Stimulated activated CD4-positive, alpha-beta T cell treated with anti-CD3 and anti-CD28 coated beads, TNF-alpha, amount 100 ng/mL, for 4 hours (primary cell): Measurements from ENCODE around the gene FAM234A.

Experiments
- DNase-seq, 3 experiments: peaks; one replicate each; pipeline ENCODE4 v3.0.0-alpha.2; 2020; ENCODE audit warnings: low read depth in 3 of 3

Gene FAM234A

DNA sequence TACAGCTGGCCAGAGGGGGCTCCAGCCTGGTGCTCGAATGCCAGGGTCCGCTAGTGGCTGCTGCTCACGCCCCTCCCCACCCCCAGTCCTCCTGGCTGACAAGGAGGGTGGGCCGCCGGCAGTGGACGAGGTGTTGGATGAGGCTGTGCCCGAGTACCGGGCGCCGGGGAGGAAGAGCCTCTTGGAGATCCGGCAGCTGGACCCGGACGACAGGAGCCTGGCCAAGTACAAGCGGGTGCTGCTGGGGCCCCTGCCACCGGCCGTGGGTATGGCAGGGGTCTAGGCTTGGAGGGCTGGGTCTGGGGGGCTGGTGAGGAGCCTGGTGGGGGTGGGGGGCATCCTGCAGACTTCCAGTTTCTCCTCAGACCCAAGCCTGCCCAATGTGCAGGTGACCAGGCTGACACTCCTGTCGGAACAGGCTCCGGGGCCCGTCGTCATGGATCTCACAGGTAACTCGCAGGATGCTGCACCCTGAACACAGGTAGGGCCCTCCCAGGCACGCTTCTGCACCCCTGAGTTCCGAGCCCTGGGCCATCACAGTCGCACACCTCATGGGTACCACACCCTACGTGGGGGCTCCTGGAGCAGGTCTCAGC, 47.1 kb downstream of the FAM234A start:
- DNase-seq: no peak

DNA sequence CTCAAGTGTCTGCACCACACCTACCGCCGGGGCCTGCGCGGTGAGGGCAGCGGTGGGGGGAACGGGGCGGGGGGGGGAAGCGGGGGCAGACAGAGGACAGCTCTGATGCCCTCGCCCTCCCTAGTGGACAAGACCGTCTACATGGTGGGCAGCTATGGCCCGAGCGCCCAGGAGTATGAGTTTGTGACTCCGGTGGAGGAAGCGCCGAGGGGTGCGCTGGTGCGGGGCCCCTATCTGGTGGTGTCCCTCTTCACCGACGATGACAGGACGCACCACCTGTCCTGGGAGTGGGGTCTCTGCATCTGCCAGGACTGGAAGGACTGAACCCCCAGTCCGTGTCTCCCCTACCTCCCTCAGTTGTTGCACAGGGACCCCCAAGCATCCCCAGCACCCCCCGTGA, 47.9 kb downstream of the FAM234A start:
- DNase-seq: no peak

DNA sequence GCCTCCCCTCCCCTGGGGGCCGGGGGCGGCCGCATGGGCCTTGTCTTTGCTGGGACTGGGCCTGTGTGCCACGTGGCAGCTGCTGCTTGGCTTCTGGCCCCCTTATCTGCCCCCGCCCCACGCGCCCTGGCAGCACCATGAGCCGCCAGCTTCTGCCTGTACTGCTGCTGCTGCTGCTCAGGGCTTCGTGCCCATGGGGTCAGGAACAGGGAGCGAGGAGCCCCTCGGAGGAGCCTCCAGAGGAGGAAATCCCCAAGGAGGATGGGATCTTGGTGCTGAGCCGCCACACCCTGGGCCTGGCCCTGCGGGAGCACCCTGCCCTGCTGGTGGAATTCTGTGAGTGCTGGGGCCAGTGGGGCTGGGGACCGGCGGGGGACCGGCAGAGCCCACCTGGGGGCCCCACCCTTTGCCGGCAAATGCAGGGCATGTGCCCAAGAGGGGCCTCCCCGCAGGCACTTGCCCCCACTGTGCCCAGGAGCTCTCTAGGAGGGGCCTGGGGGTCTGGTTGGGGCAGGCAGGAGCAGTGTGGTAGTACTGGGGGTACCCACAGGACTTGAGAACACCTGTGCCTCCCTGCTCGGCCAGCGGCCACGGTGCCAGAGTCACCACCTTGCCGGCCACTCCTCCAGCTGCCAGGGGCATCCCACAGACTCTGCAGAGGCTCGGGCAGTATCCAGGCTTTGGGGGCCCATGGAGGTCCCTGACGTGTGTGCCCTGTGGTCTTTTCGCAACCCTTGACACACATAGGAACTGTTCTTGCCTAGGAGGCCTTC, 48.6 kb downstream of the FAM234A start, which contains the start of gene PDIA2:
PDIA2 (plus strand) TSS at position 132 of the 773 bp plus-strand sequence; CDS start at position 138, 6 bp downstream.
- no peak for DNase-seq

DNA sequence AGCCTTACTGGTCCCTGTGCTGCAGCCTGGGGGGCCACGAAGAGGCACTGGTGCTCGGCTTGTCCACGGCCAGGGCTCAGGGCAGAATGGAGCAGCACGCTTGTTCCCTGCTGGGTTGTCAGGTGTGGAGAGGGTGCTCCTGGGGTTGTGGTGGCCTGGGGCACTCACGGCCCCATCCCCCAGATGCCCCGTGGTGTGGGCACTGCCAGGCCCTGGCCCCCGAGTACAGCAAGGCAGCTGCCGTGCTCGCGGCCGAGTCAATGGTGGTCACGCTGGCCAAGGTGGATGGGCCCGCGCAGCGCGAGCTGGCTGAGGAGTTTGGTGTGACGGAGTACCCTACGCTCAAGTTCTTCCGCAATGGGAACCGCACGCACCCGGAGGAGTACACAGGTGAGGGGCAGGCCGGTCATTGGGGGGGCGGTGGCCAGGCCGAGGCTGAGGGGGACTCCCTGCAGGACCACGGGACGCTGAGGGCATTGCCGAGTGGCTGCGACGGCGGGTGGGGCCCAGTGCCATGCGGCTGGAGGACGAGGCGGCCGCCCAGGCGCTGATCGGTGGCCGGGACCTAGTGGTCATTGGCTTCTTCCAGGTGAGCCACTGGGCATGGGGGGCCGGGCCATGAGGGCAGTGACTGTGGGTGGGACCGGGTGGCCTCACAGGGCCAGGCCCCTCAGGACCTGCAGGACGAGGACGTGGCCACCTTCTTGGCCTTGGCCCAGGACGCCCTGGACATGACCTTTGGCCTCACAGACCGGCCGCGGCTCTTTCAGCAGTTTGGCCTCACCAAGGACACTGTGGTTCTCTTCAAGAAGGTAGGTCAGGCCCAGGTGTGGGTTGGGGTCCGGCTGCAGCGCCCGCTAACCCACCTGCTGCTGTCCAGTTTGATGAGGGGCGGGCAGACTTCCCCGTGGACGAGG, 49.8 kb downstream of the FAM234A start:
- DNase-seq: no peak

DNA sequence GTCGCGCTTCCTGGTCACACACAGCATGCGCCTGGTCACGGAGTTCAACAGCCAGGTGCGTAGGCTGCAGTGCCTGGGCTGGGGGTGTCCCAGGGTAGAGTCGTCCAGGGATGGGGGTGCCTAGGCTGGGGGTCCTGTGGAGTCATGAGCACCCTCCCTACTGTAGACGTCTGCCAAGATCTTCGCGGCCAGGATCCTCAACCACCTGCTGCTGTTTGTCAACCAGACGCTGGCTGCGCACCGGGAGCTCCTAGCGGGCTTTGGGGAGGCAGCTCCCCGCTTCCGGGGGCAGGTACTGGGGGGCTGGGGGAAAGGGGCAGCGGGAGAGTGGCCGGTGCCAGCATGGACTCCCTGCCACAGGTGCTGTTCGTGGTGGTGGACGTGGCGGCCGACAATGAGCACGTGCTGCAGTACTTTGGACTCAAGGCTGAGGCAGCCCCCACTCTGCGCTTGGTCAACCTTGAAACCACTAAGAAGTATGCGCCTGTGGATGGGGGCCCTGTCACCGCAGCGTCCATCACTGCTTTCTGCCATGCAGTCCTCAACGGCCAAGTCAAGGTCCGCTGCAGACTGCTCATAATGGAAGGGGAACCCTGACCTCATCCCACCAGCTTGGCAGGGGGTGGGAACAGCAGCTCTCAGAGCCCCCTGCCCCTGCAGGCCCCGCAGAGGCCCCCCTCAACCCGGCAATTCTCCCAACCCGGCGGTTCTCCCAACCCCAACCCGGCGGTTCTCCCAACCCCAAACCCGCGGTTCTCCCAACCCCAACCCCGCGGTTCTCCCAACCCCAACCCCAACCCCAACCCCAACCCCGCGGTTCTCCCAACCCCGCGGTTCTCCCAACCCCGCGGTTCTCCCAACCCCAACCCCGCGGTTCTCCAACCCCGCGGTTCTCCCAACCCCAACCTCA, 50.8 kb downstream of the FAM234A start:
- no peak for DNase-seq

DNA sequence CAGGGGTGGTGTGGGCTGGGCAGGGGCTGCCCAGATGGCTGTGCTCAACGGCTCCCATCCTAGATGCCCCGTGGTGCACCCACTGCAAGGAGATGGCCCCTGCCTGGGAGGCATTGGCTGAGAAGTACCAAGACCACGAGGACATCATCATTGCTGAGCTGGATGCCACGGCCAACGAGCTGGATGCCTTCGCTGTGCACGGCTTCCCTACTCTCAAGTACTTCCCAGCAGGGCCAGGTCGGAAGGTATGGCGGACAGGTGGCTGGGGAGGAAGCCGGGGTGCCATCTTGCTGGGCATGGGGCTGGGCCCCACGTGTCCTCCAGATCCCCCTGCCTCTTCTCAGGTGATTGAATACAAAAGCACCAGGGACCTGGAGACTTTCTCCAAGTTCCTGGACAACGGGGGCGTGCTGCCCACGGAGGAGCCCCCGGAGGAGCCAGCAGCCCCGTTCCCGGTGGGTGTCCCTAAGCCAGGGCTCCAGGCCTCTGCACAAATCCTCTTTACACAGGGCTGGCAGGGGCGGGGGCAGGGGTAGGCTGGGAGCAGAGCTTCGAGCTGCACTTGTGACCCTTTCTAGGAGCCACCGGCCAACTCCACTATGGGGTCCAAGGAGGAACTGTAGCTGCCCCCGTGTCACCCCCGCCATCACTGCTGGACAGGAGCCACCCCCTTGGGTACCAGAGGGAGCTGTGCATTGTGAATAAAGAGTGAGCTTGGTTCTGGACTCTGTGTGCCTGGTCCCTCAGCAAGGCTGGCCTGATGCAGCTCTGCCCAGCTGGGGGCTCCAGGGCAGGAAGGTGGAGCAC, 52.1 kb downstream of the FAM234A start:
- no peak for DNase-seq

DNA sequence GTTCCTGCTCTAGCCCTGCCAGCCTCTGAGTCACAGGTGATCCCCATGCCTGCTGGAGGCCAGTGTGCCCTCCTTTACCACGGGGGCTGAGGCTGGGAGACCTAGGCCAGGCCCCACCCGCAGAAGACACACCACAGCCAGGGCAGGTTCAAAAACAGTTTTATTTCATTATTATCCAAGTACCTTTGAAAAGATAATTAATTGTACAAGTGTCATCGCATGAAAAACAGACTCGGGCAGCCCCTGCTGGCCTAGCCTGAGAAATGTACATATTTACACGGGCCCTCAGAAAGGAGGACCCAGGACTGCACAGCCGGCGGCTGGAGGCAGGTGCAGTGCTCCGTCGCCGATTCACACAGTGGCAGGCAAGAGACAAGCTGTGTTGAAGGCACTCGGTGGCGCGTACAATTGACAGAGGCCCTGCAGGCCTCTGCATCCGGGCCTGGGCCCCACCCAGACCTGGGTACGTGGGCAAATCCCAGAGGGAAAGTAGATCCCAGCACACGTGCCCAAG, 52.7 kb downstream of the FAM234A start:
- no peak for DNase-seq

DNA sequence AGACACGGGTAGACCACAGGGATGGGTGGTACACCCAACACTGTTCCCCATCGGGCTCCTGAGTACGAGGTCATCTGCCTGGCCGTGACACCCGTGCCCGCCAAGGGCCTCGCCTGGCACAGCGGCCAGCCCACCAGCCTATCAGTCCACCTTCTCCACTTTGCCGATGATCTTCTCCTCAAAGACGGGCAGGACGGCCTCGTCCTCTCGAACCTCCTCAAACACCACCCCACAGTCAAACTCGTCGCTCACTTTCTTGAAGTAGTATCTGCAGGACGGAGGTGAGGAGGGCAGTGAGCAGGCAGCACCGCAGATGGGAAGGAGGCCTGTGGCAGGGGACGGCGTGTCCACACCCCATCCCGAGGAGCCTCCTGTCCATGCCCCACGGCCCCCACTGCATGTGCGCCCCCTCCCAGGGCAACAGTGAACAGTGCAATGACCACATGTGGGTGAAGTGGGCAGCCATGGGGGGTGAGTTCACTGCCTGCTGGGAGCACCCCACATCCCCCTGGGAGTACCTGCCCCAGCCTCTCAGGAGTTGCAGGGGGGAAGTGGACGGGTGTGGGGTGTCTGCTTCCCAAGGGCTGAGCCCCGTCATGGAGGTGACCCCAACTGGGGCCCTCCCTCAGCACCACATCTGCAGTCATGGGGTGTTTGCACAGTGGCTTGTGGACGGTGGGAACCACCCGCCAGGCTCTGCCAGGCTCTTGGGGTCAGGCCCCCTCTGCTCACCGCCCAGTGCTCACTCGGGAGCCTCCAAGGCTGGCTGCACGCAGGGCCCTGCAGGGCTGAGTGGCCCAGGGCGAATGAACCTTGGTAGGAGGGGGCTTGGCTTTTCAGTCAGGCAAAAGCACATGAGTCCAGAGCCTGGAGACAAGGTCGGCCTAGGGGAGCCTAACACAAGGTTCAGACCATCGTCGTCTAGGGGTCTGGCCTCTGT, 53.6 kb downstream of the FAM234A start:
- no peak for DNase-seq

DNA sequence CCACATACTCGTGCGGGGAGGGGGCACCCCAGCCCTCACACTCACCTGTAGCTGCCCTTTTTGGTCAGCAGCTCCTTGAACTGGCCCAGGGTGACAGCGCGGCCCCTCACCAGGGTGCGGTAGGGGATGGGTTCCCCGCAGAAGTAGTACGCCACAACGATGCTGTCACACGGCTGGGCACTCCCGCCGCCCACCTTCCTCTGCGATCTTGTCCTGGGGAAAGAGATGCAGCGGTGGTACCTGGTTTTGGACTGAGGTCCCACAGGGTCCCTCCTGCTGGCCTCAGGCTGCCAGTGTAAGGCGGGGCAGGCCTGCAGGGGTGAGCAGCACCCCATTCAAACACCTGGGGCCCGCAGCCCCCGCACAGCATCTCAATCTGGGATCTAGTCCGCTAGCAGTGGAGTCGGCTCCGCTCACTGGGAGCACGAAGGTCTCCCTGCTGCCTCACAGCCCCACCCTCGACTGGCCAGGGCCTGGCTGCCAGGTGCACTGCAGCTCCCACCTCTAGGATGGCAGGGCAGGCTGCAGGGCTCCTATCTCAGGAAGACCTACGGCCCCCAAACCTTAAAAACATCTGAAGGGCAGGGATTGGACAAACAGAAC, 54.9 kb downstream of the FAM234A start:
- DNase-seq: no peak

DNA sequence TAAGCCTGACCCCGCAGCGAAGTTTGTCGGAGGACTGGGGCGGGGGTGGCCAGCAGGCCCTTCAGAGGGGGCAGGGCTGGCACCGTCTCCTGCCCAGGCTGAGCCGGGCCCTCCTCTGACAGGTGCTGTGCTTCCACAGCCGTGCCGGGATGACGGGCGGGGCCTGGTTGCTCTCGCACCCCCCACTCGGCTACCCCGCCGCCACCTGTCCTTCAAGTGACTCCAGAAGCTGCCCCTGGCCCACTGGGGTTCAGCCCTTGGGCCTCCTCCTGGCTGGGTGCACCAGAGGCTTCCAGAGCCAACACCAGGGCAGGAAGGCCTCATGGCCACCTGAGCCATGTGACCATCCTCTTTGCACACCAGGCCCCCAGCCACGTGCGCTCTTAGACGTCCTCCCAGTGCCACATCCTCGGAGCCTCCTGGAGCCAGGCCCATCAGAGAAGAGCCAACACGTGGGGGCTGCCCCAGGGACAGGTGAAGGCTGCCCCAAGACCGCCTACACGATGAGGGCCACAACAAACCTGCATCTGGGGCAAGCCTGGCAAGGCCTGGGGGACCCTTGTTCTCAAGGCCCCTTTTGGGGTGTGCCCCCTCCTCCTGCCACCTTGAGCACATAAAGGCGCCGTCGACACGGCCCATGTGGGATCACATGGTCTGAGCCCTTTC, 55.5 kb downstream of the FAM234A start:
- no peak for DNase-seq

DNA sequence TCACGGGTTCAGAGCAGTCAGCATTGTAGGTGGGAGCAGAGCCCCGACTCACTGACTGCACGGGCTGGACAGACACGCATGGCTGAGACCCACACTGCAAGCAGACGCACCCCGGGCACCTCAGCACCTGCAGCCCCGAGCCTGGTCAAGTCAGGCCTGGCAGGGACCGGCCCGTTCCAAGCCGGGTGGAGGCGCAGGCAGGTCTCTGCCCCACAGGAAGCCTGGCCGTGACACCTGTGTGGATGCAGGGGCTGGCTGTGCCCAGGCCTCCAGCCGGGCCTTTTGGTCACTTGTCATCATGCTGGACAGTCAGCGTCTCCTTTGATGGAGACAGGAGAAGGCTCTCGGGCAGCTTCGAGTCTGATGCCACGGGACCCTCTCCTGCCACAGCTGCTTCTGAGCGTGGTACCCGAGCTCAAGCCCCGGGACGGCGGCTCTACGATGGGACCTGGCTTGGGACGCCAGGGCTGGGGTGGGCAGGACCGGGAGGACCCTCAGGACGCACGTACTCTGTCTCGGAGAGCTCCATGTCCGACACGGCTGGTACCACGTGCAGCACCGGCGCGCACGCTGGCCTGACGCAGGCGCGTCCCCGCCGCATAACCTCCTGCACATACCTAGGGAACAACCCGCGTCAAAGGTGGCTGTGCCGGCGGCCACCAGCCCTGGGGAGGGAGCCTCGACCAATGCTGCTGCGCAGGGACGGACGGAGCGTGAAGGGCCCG, 56.2 kb downstream of the FAM234A start:
- no peak for DNase-seq

DNA sequence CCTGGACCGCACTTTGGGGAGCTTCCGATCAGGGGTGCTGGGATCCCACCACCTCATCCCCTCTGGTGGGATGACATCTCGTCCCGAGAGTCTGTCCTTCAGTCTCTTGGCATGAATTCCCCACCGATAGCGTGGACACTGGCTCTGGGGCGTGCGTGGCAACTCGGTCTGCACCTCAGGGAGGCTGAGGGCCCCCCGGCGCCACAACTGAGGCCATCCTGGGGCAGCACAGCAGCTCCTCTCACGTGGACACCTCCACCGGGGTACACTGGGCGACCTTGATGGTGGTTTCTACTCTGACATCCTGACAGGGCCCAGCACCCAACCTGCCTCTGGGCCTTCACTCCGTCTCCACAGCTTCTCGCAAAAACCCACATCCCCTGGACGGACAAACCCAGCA, 56.9 kb downstream of the FAM234A start:
- DNase-seq: no peak

DNA sequence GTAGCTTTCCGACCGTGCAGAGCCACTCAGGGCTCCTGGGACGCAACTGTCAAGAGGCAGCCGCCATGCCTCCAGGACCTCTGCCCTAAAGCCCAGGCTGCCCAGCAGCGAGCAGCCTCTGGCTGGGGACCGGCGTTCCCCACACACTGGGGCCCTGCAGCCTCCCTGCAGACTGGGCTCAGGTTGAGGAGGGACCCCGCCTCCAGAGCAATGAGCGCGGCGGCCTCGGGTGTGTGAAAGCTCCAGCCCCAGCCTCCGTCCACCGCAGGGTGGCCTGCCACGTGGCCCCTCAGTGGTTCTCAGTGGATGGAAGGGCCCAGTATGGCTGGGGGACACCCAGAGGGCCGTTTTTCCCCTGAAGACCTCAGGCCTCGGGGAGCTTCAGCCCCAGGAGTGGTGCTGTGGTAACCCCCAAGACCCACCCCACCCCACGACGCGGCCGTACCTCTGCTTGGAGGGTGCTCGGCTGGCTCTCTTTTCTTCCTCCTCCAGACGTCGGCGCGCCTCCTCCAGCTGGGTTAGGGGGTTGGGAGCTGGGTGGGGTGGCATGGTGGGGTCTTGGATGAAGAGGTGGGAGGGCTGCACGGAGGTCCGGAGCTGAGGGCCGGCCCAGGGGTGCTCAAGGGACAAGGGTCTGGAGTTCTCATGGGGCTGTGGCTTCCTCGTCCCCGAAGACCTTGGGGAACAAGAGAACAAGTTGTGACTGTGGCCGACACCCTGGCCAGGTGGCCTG, 58.6 kb downstream of the FAM234A start:
- DNase-seq: no peak

DNA sequence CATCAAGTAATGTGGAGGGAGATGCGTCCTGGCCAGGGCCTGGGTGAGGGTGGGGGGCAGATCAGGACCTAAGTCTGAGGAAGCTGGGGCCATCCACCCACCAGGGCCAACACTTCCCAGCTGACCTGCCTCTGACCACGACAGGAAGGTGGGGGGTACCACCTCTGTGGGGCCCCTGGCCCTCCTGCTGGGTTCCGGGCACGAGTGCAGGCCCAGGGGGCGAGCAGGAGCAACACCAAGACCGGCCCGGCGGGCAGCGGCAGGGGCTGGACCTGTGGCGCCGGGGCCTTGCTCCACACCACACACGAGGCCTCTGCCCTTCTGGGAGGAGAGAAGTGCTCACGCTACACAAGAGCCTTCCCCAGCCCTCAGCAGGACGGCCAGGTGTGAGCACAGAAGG, 61.7 kb downstream of the FAM234A start:
- DNase-seq: no peak

DNA sequence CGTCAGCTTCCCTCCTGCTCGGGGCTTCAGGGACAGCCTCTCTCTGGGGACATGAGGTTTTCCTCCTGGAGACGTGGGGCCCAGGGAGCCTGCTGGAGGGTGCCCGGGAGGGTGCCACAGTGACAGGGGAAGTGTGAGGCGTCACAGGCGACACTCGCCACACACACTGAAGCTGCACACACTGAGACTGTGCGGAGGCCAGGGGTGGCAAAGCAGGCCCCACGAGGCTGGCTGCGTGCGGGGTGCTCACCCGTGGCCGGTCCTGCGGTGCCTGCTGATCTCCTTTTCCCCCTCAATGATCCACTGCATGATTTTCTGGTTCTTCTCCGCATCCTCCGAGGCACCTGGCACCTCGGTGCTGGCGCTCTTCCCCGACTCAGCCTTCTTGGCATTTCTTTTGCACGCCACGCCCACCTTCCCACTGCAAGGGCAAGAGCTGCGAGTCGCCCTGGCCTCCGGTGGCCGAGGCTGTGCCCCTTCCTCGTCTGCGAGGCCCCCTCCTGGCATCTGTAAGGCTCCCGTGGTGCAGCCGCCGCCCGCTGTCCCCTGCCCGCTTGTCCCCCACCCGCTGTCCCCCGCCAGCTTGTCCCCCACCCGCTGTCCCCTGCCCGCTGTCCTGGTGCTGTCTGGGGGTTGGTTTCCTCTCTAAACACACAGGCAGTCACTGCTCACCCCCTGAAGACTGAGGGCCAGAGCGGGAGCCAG, 62.3 kb downstream of the FAM234A start:
- no peak for DNase-seq

DNA sequence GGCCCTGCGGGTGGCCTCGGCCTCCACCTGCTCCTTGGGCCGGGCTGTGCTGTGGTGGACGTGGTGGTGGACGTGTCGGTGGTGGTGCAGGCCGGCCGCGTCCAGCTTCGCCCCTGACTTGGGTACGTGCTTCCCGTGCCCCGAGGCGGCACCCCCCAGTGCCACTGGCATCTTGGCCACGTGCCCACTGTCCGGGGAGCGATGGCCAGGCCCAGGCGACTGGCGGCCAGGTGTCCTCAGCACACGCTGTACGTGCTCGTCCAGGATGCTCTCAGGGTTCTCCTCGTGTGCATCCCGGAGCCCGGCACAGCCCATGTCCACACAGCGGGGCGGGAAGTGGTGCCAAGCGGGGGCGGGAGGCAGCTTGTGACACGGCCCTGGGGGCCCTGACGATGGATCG, 63.2 kb downstream of the FAM234A start:
- no peak for DNase-seq
